Measurements from ENCODE around the gene TBX4.
"Not testable (repeated sequence)": the region's sequence is repeated elsewhere in the genome, so short reads cannot be mapped to it uniquely, and the experiment has no call there.

TBX4 gene

GRCh38 chr17:61487161-61487988 lies 35.2 kb downstream of the TBX4 start:
- Histone ChIP-seq H3K9me3 (ENCODE audit: control insufficient read depth, insufficient read depth, low read length) (no peaks in the 10 kb centered on the region), H3K4me3 (ENCODE audit: low read depth, low read length) (no peak overlapping the region), H3K4me1 (ENCODE audit: control insufficient read depth, insufficient read depth, low read length) (no peaks in the 10 kb centered on the region), H3K36me3 (ENCODE audit: control insufficient read depth, insufficient read depth, low read length) (no peaks in the 10 kb centered on the region), H3K9ac (ENCODE audit: low read depth, low read length) (no peak overlapping the region), H3K27me3 (ENCODE audit: control insufficient read depth, insufficient read depth, low read length) (no peaks in the 10 kb centered on the region)

- H3K27me3 ChIP-seq (ENCODE audit: control insufficient read depth, insufficient read depth, low read length): no peaks in the 10 kb centered on the region
- H3K4me3 ChIP-seq (ENCODE audit: low read depth, low read length): no peak overlapping the region
- no peaks in the 10 kb centered on the region for H3K36me3 ChIP-seq (ENCODE audit: control insufficient read depth, insufficient read depth, low read length)
- no peaks in the 10 kb centered on the region for H3K9me3 ChIP-seq (ENCODE audit: control insufficient read depth, insufficient read depth, low read length)
- H3K4me1 ChIP-seq (ENCODE audit: control insufficient read depth, insufficient read depth, low read length): no peaks in the 10 kb centered on the region
- no peak overlapping the region for H3K9ac ChIP-seq (ENCODE audit: low read depth, low read length)
These were observed 35.9 kb downstream of the TBX4 start for GRCh38 chr17:61487989-61488595.

GRCh38 chr17:61488878-61489718 lies 36.9 kb downstream of the TBX4 start:
- H3K9ac ChIP-seq (ENCODE audit: low read depth, low read length): no peak overlapping the region
- no peaks in the 10 kb centered on the region for H3K36me3 ChIP-seq (ENCODE audit: control insufficient read depth, insufficient read depth, low read length)
- no peaks in the 10 kb centered on the region for H3K4me1 ChIP-seq (ENCODE audit: control insufficient read depth, insufficient read depth, low read length)
- H3K27me3 ChIP-seq (ENCODE audit: control insufficient read depth, insufficient read depth, low read length): no peaks in the 10 kb centered on the region
- no peak overlapping the region for H3K4me3 ChIP-seq (ENCODE audit: low read depth, low read length)
- H3K9me3 ChIP-seq (ENCODE audit: control insufficient read depth, insufficient read depth, low read length): no peaks in the 10 kb centered on the region

GRCh38 chr17:61489719-61490490 lies 37.7 kb downstream of the TBX4 start:
- H3K27me3 ChIP-seq (ENCODE audit: control insufficient read depth, insufficient read depth, low read length): no peaks in the 10 kb centered on the region
- no peak overlapping the region for H3K4me3 ChIP-seq (ENCODE audit: low read depth, low read length)
- no peaks in the 10 kb centered on the region for H3K9me3 ChIP-seq (ENCODE audit: control insufficient read depth, insufficient read depth, low read length)

GRCh38 chr17:61490540-61490975 lies 38.3 kb downstream of the TBX4 start:
- Histone ChIP-seq H3K4me1 (ENCODE audit: control insufficient read depth, insufficient read depth, low read length) (no peaks in the 10 kb centered on the region), H3K4me3 (ENCODE audit: low read depth, low read length) (no peak overlapping the region), H3K9ac (ENCODE audit: low read depth, low read length) (no peak overlapping the region), H3K36me3 (ENCODE audit: control insufficient read depth, insufficient read depth, low read length) (no peaks in the 10 kb centered on the region), H3K9me3 (ENCODE audit: control insufficient read depth, insufficient read depth, low read length) (no peaks in the 10 kb centered on the region), H3K27me3 (ENCODE audit: control insufficient read depth, insufficient read depth, low read length) (no peaks in the 10 kb centered on the region)

More at GRCh38 chr17:61489719-61490490, 37.7 kb downstream of the TBX4 start:
- Histone ChIP-seq H3K9ac (ENCODE audit: low read depth, low read length) (no peak overlapping the region), H3K4me1 (ENCODE audit: control insufficient read depth, insufficient read depth, low read length) (no peaks in the 10 kb centered on the region), H3K36me3 (ENCODE audit: control insufficient read depth, insufficient read depth, low read length) (no peaks in the 10 kb centered on the region)

GRCh38 chr17:61491981-61492380 lies 39.8 kb downstream of the TBX4 start:
- Histone ChIP-seq H3K27me3 (ENCODE audit: control insufficient read depth, insufficient read depth, low read length) (no peaks in the 10 kb centered on the region), H3K36me3 (ENCODE audit: control insufficient read depth, insufficient read depth, low read length) (no peaks in the 10 kb centered on the region), H3K4me1 (ENCODE audit: control insufficient read depth, insufficient read depth, low read length) (peaks cover 4% of the 10 kb centered on the region), H3K9ac (ENCODE audit: low read depth, low read length) (no peak overlapping the region), H3K9me3 (ENCODE audit: control insufficient read depth, insufficient read depth, low read length) (no peaks in the 10 kb centered on the region), H3K4me3 (ENCODE audit: low read depth, low read length) (no peak overlapping the region)

- H3K27me3 ChIP-seq (ENCODE audit: control insufficient read depth, insufficient read depth, low read length): no peaks in the 10 kb centered on the region
- H3K9ac ChIP-seq (ENCODE audit: low read depth, low read length): no peak overlapping the region
- no peaks in the 10 kb centered on the region for H3K36me3 ChIP-seq (ENCODE audit: control insufficient read depth, insufficient read depth, low read length)
- H3K4me3 ChIP-seq (ENCODE audit: low read depth, low read length): no peak overlapping the region
- H3K4me1 ChIP-seq (ENCODE audit: control insufficient read depth, insufficient read depth, low read length): peaks cover 4% of the 10 kb centered on the region
- H3K9me3 ChIP-seq (ENCODE audit: control insufficient read depth, insufficient read depth, low read length): no peaks in the 10 kb centered on the region
These were observed 40.7 kb downstream of the TBX4 start for GRCh38 chr17:61492759-61493526.

GRCh38 chr17:61493830-61494324 lies 41.7 kb downstream of the TBX4 start:
- H3K36me3 ChIP-seq (ENCODE audit: control insufficient read depth, insufficient read depth, low read length); H3K4me1 ChIP-seq (ENCODE audit: control insufficient read depth, insufficient read depth, low read length); H3K9me3 ChIP-seq (ENCODE audit: control insufficient read depth, insufficient read depth, low read length); H3K27me3 ChIP-seq (ENCODE audit: control insufficient read depth, insufficient read depth, low read length); H3K4me3 ChIP-seq (ENCODE audit: low read depth, low read length); H3K9ac ChIP-seq (ENCODE audit: low read depth, low read length): not testable (repeated sequence)

- peaks cover 4% of the 10 kb centered on the region for H3K4me1 ChIP-seq (ENCODE audit: control insufficient read depth, insufficient read depth, low read length)
- no peaks in the 10 kb centered on the region for H3K9me3 ChIP-seq (ENCODE audit: control insufficient read depth, insufficient read depth, low read length)
- no peak overlapping the region for H3K9ac ChIP-seq (ENCODE audit: low read depth, low read length)
- no peaks in the 10 kb centered on the region for H3K27me3 ChIP-seq (ENCODE audit: control insufficient read depth, insufficient read depth, low read length)
- H3K4me3 ChIP-seq (ENCODE audit: low read depth, low read length): no peak overlapping the region
- no peaks in the 10 kb centered on the region for H3K36me3 ChIP-seq (ENCODE audit: control insufficient read depth, insufficient read depth, low read length)
These were observed 42.3 kb downstream of the TBX4 start for GRCh38 chr17:61494325-61495160.

- Histone ChIP-seq H3K9ac (ENCODE audit: low read depth, low read length) (no peak overlapping the region), H3K36me3 (ENCODE audit: control insufficient read depth, insufficient read depth, low read length) (no peaks in the 10 kb centered on the region), H3K9me3 (ENCODE audit: control insufficient read depth, insufficient read depth, low read length) (no peaks in the 10 kb centered on the region), H3K4me1 (ENCODE audit: control insufficient read depth, insufficient read depth, low read length) (peaks cover 4% of the 10 kb centered on the region), H3K27me3 (ENCODE audit: control insufficient read depth, insufficient read depth, low read length) (no peaks in the 10 kb centered on the region), H3K4me3 (ENCODE audit: low read depth, low read length) (no peak overlapping the region)
These were observed 43.1 kb downstream of the TBX4 start for GRCh38 chr17:61495161-61495857.

Measured in iPS-15b (cell line).